B cell (primary cell): ENCODE data around the gene SYT11. TPM values are rescaled to one million over a fixed set of nuclear protein-coding genes. Genes with fewer than 3 reads are reported as not detected.

ENCODE experiments used
- ATAC-seq: fragments of 200-7000 bp; cut with Tn5 transposase; one replicate; pipeline ENCODE4 v1.10.0; 2021; ENCODE audit warnings: low read depth, mild to moderate bottlenecking, moderate number of reproducible peaks, moderate library complexity
- CTCF ChIA-PET: fragments of 350-600 bp; sonication (Branson Sonifier 250); formaldehyde crosslinking; loops from one replicate; lab custom pipeline; 2021; ENCODE audit warnings: antibody characterized with exemption, inconsistent platforms; lab: Charles Lee
- POLR2A ChIA-PET: fragments of 350-600 bp; sonication (Branson Sonifier 250); formaldehyde crosslinking; loops from one replicate; lab custom pipeline; 2021; ENCODE audit warnings: antibody characterized with exemption; lab: Charles Lee
- DNase-seq: peaks from one replicate; pipeline ENCODE4 v3.0.0; 2013
- H2AFZ ChIP-seq: 2 replicates; pipeline ENCODE4 v1.6.1; 2012; ENCODE audit warnings: mild to moderate bottlenecking, low read depth, low read length; ENCODE audit not compliant: insufficient read depth, poor library complexity, severe bottlenecking
- H3K27ac ChIP-seq, 2 donors: 1 replicate in 1 of 2; 2 replicates in 1 of 2; pipeline ENCODE4 v1.5.1; 2012 to 2013; ENCODE audit warnings: low read length in 2 of 2, mild to moderate bottlenecking in 2 of 2, moderate library complexity in 1 of 2
- H3K27me3 ChIP-seq, 4 experiments: fragments of 200-600 bp in 1 of 4; sonication (generic) in 1 of 4; replicated peaks in 1 of 4; 1 replicate in 2 of 4; 2 replicates in 2 of 4; pipeline versions ENCODE4 v1.6.1 to v1.7.0; 2013 to 2016; ENCODE audit warnings: low read length in 3 of 4, mild to moderate bottlenecking in 2 of 4, mixed read lengths in 1 of 4, moderate library complexity in 1 of 4; ENCODE audit not compliant: insufficient read depth in 4 of 4, control insufficient read depth in 3 of 4; ENCODE audit errors: control extremely low read depth in 1 of 4
- H3K36me3 ChIP-seq, 2 experiments: replicated peaks in 1 of 2; 1 replicate in 1 of 2; 2 replicates in 1 of 2; pipeline versions ENCODE4 v1.6.1 to v1.7.1; 2013; ENCODE audit warnings: low read length in 1 of 2; ENCODE audit not compliant: insufficient read depth in 2 of 2, control insufficient read depth in 1 of 2; ENCODE audit errors: control extremely low read depth in 1 of 2, extremely low read depth in 1 of 2
- H3K4me1 ChIP-seq, 2 donors: fragments of 200-600 bp in 1 of 2; sonication (generic) in 1 of 2; 1 replicate in 1 of 2; 2 replicates in 1 of 2; pipeline versions ENCODE4 v1.5.1 to v1.6.1; 2013 to 2017; ENCODE audit warnings: low read length in 2 of 2; ENCODE audit not compliant: control insufficient read depth in 2 of 2, insufficient read depth in 2 of 2
- H3K4me2 ChIP-seq: replicated peaks from 2 replicates; pipeline ENCODE3; 2012; ENCODE audit warnings: mild to moderate bottlenecking, low read depth, low read length; ENCODE audit not compliant: poor library complexity, severe bottlenecking
- H3K4me3 ChIP-seq, 5 experiments: fragments of 200-600 bp in 1 of 5; sonication (generic) in 1 of 5; 1 replicate in 3 of 5; 2 replicates in 2 of 5; pipeline versions ENCODE4 v1.5.1 to v1.7.0; 2011 to 2016; ENCODE audit warnings: low read length in 4 of 5, mild to moderate bottlenecking in 4 of 5, low read depth in 2 of 5, control low read depth in 1 of 5, moderate library complexity in 1 of 5; ENCODE audit not compliant: insufficient read depth in 1 of 5; ENCODE audit errors: control extremely low read depth in 1 of 5, extremely low read depth in 1 of 5
- H3K79me2 ChIP-seq: fragments of 200-600 bp; sonication (generic); one replicate; pipeline ENCODE4 v1.6.0; 2016; ENCODE audit warnings: low read length; ENCODE audit not compliant: control insufficient read depth, insufficient read depth
- H3K9ac ChIP-seq: fragments of 200-600 bp; sonication (generic); 2 replicates; pipeline ENCODE4 v1.6.1; 2017; ENCODE audit warnings: mild to moderate bottlenecking, low read length, moderate library complexity
- H3K9me3 ChIP-seq, 3 donors: one replicate each; pipeline versions ENCODE4 v1.6.1 to v1.7.1; 2013; ENCODE audit warnings: low read length in 2 of 3; ENCODE audit not compliant: control insufficient read depth in 2 of 3, insufficient read depth in 1 of 3; ENCODE audit errors: control extremely low read depth in 1 of 3
- H4K20me1 ChIP-seq: 2 replicates; pipeline ENCODE4 v1.6.0; 2012; ENCODE audit warnings: mild to moderate bottlenecking, low read length; ENCODE audit not compliant: insufficient read depth, control insufficient read depth, poor library complexity, severe bottlenecking
- H3K27ac Mint-ChIP-seq: one replicate; pipeline ENCODE4 v1.8.0; 2021; ENCODE audit warnings: mixed read lengths
- H3K27me3 Mint-ChIP-seq: one replicate; pipeline ENCODE4 v1.8.0; 2021; ENCODE audit warnings: mixed read lengths
- H3K4me1 Mint-ChIP-seq: one replicate; pipeline ENCODE4 v1.8.0; 2021; ENCODE audit warnings: mixed read lengths
- H3K4me3 Mint-ChIP-seq: one replicate; pipeline ENCODE4 v1.8.0; 2021; ENCODE audit warnings: mixed read lengths
- H3K9me3 Mint-ChIP-seq: one replicate; pipeline ENCODE4 v1.8.0; 2022; ENCODE audit warnings: mixed read lengths; ENCODE audit not compliant: insufficient read depth
- EZH2 ChIP-seq: IDR thresholded peaks from 2 replicates; pipeline ENCODE4 v1.6.1; 2012; ENCODE audit warnings: borderline replicate concordance, low read depth, mild to moderate bottlenecking, moderate library complexity, low read length; ENCODE audit not compliant: insufficient read depth, poor library complexity, severe bottlenecking
- WGBS: methylation state at CpG from one replicate; pipeline ENCODE4 v1.1.5; 2013; ENCODE audit warnings: missing lambda C conversion rate; ENCODE audit not compliant: insufficient coverage; 5-methylcytosine and 5-hydroxymethylcytosine counted together
- intact Hi-C: fragments of 100-400 bp; cut with micrococcal nuclease; formaldehyde crosslinking; loops from one replicate; pipeline ENCODE4 v1.10.0; 2022
- polyA plus RNA-seq: library from polyadenylated mRNA; depleted of rRNA; stranded (reverse); fragments of >200 nt; gene quantifications from 2 replicates; pipeline ENCODE4 v1.2.3, GENCODE V29; 2012
- total RNA-seq, 2 donors: library from RNA; stranded (reverse); fragments of 120-200 nt in 1 of 2; gene quantifications; 1 replicate in 1 of 2; 2 replicates in 1 of 2; pipeline versions ENCODE4 v1.2.3 to v1.2.4, GENCODE V29; 2013 to 2022
- TF ChIP-seq, protein P1 (sequence below): fragments of 200-600 bp; IDR thresholded peaks from one replicate; pipeline ENCODE4 v1.8.0; 2022; ENCODE audit warnings: antibody characterized with exemption, mild to moderate bottlenecking

Gene SYT11
- total and polyA plus RNA-seq, 2 donors (not counting 1 experiment from before 2014, with no cell fraction given), result 1.8 to 6.6 TPM

DNA sequence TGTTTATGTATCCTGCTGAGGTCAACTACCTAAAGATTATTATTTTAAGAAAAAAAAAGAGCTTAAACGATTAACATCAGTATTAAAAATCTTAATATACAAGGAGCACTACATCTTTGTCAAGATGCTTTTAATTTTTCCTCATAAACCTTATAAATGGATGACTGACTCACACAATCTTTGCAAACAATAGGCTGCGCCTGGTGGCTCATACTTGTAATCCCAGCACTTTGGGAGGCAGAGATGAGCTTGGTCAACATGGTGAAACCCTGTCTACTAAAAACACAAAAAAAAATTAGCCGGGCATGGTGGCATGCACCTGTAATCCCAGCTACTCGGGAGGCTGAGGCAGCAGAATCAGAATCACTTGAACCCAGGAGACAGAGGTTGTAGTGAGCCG is 73.1 kb downstream of the SYT11 start:
- Mint-ChIP-seq H3K27ac (no peak overlapping the region), H3K9me3 (no peaks in the 10 kb centered on the region), H3K4me3 (peak overlapping the region; percentile 29), H3K4me1 (peaks cover 28% of the 10 kb centered on the region), H3K27me3 (no peaks in the 10 kb centered on the region)
- TF ChIP-seq, protein P1, sequence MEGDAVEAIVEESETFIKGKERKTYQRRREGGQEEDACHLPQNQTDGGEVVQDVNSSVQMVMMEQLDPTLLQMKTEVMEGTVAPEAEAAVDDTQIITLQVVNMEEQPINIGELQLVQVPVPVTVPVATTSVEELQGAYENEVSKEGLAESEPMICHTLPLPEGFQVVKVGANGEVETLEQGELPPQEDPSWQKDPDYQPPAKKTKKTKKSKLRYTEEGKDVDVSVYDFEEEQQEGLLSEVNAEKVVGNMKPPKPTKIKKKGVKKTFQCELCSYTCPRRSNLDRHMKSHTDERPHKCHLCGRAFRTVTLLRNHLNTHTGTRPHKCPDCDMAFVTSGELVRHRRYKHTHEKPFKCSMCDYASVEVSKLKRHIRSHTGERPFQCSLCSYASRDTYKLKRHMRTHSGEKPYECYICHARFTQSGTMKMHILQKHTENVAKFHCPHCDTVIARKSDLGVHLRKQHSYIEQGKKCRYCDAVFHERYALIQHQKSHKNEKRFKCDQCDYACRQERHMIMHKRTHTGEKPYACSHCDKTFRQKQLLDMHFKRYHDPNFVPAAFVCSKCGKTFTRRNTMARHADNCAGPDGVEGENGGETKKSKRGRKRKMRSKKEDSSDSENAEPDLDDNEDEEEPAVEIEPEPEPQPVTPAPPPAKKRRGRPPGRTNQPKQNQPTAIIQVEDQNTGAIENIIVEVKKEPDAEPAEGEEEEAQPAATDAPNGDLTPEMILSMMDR, result no peak
- no peak for TF ChIP-seq EZH2
- no peak overlapping the region for H3K9ac ChIP-seq
- no peak for DNase-seq
- peaks cover 26% of the 10 kb centered on the region for H4K20me1 ChIP-seq
- POLR2A ChIA-PET, result interaction anchor here (0.9 kb wide), 1 partner anchor 13 kb away, joined by 3 read pairs; no protein-coding TSS in a partner anchor
- intact Hi-C loops, result loop anchor here (5.0 kb wide), 1 partner anchor 135 kb away; no protein-coding TSS in a partner anchor
- H3K27me3 ChIP-seq, result no peaks in the 10 kb centered on the region
- CTCF ChIA-PET, result interaction anchor here (1.1 to 6.3 kb wide), 10 partner anchors 11 to 197 kb away, joined by 3 to 83 read pairs (median 4); no protein-coding TSS in a partner anchor
- H3K79me2 ChIP-seq, result peaks cover 58% of the 10 kb centered on the region
- H3K4me1 ChIP-seq, result peaks cover 31 to 42% of the 10 kb centered on the region in 2 donors
- H3K9me3 ChIP-seq, result no peaks in the 10 kb centered on the region
- H3K36me3 ChIP-seq, result peaks cover 2 to 43% of the 10 kb centered on the region in 2 experiments
- H3K27ac ChIP-seq, result peak overlapping the region in 1 of 2 donors; percentile 53
- WGBS, result 100% methylated on average over 2 of the region's 5 CpGs
- no peak overlapping the region for H2AFZ ChIP-seq
- no peak overlapping the region for H3K4me3 ChIP-seq
- ATAC-seq, result no peak
- peak overlapping the region; percentile 52 for H3K4me2 ChIP-seq

- CTCF ChIA-PET, result interaction anchor here (0.8 to 6.3 kb wide), 16 partner anchors 11 to 133 kb away, joined by 3 to 83 read pairs (median 5); partner anchors contain the start of gene ARHGEF2
- intact Hi-C loops, result loop anchor here (1.0 to 5.0 kb wide), 6 partner anchors 13 to 134 kb away; partner anchors contain the start of genes GON4L, LAMTOR2 and RIT1
- no peaks in the 10 kb centered on the region for H3K27me3 ChIP-seq
- H2AFZ ChIP-seq, result peak overlapping the region; percentile 79
- H4K20me1 ChIP-seq, result peaks cover 20% of the 10 kb centered on the region
- peak overlapping the region; percentile 88 for H3K4me2 ChIP-seq
- peak overlapping the region; percentile 92 for H3K9ac ChIP-seq
- H3K27ac Mint-ChIP-seq, result no peak overlapping the region
- no peaks in the 10 kb centered on the region for H3K9me3 ChIP-seq
- H3K36me3 ChIP-seq, result peaks cover 2 to 36% of the 10 kb centered on the region in 2 experiments
- TF ChIP-seq, protein P1, result no peak
- no peak for TF ChIP-seq EZH2
- peaks cover 36% of the 10 kb centered on the region for H3K4me1 Mint-ChIP-seq
- WGBS, result 7% methylated on average over 6 of the region's 10 CpGs
- ATAC-seq, result no peak
- H3K9me3 Mint-ChIP-seq, result no peaks in the 10 kb centered on the region
- H3K4me1 ChIP-seq, result peaks cover 39 to 49% of the 10 kb centered on the region in 2 donors
- POLR2A ChIA-PET, result interaction anchor here (0.6 to 2.5 kb wide), 8 partner anchors 12 to 119 kb away, joined by 3 to 33 read pairs (median 9); partner anchors contain the start of gene ARHGEF2
- no peaks in the 10 kb centered on the region for H3K27me3 Mint-ChIP-seq
- H3K79me2 ChIP-seq, result peaks cover 67% of the 10 kb centered on the region
- peak overlapping the region; percentile 86 to 89 for H3K27ac ChIP-seq
- no peak overlapping the region for H3K4me3 Mint-ChIP-seq
- DNase-seq, result no peak
- peak overlapping the region; percentile 76 to 97 (median 83) for H3K4me3 ChIP-seq
Measured at GRCh38 chr1:155933591-155934096, 74.3 kb downstream of the SYT11 start.
